ENCODE results near the gene TENM3.

The TENM3 gene

DNA sequence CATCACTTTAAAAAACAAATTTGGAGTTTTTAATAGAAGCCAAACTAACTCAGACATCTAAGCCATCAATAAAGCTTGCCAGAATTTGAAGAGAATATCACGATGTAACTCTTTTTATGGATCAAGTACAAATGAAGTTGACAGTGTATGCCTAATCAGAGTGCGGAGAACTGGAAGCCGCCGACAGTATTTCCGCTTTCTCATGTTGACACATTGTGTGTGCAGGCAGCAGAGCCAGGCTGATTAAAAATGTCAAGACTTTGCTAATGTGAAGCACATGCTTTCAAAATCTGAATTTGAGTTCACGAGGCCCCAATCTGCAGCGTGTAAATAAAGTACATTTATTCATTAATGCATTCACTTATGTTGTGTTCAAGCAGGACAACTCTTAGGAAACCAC is 161.2 kb downstream of the TENM3 start:
- H3K79me2 ChIP-seq (ENCODE audit: insufficient read depth, low read length), result no peaks in the 10 kb centered on the region
- no peaks in the 10 kb centered on the region for H4K20me1 ChIP-seq (ENCODE audit: insufficient read depth, low read length)
- no peaks in the 10 kb centered on the region for H3K36me3 ChIP-seq (ENCODE audit: insufficient read depth, low read length)
- TF ChIP-seq EZH2 (IDR thresholded peaks at IDR 0.05; ENCODE audit: borderline replicate concordance, low read length), result no peak
- TF ChIP-seq, protein P1, sequence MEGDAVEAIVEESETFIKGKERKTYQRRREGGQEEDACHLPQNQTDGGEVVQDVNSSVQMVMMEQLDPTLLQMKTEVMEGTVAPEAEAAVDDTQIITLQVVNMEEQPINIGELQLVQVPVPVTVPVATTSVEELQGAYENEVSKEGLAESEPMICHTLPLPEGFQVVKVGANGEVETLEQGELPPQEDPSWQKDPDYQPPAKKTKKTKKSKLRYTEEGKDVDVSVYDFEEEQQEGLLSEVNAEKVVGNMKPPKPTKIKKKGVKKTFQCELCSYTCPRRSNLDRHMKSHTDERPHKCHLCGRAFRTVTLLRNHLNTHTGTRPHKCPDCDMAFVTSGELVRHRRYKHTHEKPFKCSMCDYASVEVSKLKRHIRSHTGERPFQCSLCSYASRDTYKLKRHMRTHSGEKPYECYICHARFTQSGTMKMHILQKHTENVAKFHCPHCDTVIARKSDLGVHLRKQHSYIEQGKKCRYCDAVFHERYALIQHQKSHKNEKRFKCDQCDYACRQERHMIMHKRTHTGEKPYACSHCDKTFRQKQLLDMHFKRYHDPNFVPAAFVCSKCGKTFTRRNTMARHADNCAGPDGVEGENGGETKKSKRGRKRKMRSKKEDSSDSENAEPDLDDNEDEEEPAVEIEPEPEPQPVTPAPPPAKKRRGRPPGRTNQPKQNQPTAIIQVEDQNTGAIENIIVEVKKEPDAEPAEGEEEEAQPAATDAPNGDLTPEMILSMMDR (IDR thresholded peaks at IDR 0.05; ENCODE audit: low read length), result no peak
- no peak overlapping the region for H2AFZ ChIP-seq (ENCODE audit: low read length)
- no peak overlapping the region for H3K4me2 ChIP-seq (ENCODE audit: low read length)
- no peaks in the 10 kb centered on the region for H3F3A ChIP-seq (ENCODE audit: insufficient read depth, low read length)
- no peak overlapping the region for H3K27ac ChIP-seq (ENCODE audit: low read depth, low read length, poor library complexity, severe bottlenecking)
- no peaks in the 10 kb centered on the region for H3K9me2 ChIP-seq (ENCODE audit: low read depth, low read length)
- H3K4me3 ChIP-seq (ENCODE audit: low read depth, low read length, poor library complexity, severe bottlenecking), result no peak overlapping the region
- no peaks in the 10 kb centered on the region for H3K4me1 ChIP-seq (ENCODE audit: insufficient read depth, low read length, severe bottlenecking)
- no peaks in the 10 kb centered on the region for H3K9me3 ChIP-seq (ENCODE audit: low read length)
- no peaks in the 10 kb centered on the region for H3K27me3 ChIP-seq (ENCODE audit: insufficient read depth, low read length)
- H3K9ac ChIP-seq (ENCODE audit: low read length), result no peak overlapping the region

DNA sequence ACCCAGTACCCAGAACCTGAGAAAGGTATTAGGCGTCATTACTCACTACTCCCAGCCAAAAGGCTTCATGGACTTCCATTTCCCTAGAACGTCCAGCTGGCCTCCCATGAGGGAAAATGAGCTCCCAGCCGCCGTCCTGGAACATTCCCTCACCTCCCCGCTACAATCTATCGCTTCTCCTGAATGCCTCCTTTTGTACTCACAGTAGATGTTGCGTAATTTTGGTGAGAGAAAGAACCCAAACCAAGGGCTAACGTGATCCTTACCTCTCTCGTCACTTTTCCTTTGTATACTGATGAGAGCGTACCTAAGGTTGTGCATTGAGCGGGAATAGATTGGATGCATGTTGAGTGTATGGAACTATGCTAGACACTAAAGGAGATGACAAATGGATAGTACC is 161.9 kb downstream of the TENM3 start:
- Histone ChIP-seq H3K4me3 (ENCODE audit: low read depth, low read length, poor library complexity, severe bottlenecking) (no peak overlapping the region), H4K20me1 (ENCODE audit: insufficient read depth, low read length) (no peaks in the 10 kb centered on the region), H3K9ac (ENCODE audit: low read length) (no peak overlapping the region), H3F3A (ENCODE audit: insufficient read depth, low read length) (no peaks in the 10 kb centered on the region), H3K27me3 (ENCODE audit: insufficient read depth, low read length) (no peaks in the 10 kb centered on the region), H3K9me2 (ENCODE audit: low read depth, low read length) (no peaks in the 10 kb centered on the region), H3K4me1 (ENCODE audit: insufficient read depth, low read length, severe bottlenecking) (no peaks in the 10 kb centered on the region), H2AFZ (ENCODE audit: low read length) (no peak overlapping the region), H3K27ac (ENCODE audit: low read depth, low read length, poor library complexity, severe bottlenecking) (no peak overlapping the region), H3K79me2 (ENCODE audit: insufficient read depth, low read length) (no peaks in the 10 kb centered on the region), H3K9me3 (ENCODE audit: low read length) (no peaks in the 10 kb centered on the region), H3K36me3 (ENCODE audit: insufficient read depth, low read length) (no peaks in the 10 kb centered on the region), H3K4me2 (ENCODE audit: low read length) (no peak overlapping the region)
- TF ChIP-seq, protein P1 (IDR thresholded peaks at IDR 0.05; ENCODE audit: low read length), result no peak
- TF ChIP-seq EZH2 (IDR thresholded peaks at IDR 0.05; ENCODE audit: borderline replicate concordance, low read length), result no peak

DNA sequence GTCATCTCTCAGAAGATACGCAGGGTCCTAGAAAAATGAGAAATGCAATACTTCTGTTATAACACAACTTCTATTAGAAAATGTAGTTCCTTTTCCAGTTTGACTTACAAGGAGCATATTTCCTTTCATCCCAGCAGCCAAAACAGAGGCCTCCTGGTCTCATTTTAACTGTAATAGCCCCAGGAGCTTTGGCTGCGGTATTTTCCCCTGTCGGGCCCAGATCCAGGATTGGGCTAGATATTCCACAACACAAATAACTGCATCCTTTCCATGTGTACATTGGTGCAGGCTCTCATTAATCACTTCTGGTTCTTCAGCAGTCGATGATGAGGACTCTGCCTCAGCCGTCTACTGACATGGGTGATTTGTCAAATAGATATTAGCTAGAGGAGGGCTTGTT is 166.1 kb downstream of the TENM3 start:
- Histone ChIP-seq H4K20me1 (ENCODE audit: insufficient read depth, low read length) (no peaks in the 10 kb centered on the region), H2AFZ (ENCODE audit: low read length) (no peak overlapping the region), H3K9me3 (ENCODE audit: low read length) (no peaks in the 10 kb centered on the region), H3K4me3 (ENCODE audit: low read depth, low read length, poor library complexity, severe bottlenecking) (no peak overlapping the region), H3K27me3 (ENCODE audit: insufficient read depth, low read length) (no peaks in the 10 kb centered on the region), H3K9me2 (ENCODE audit: low read depth, low read length) (no peaks in the 10 kb centered on the region), H3F3A (ENCODE audit: insufficient read depth, low read length) (no peaks in the 10 kb centered on the region), H3K27ac (ENCODE audit: low read depth, low read length, poor library complexity, severe bottlenecking) (no peak overlapping the region), H3K4me2 (ENCODE audit: low read length) (no peak overlapping the region), H3K9ac (ENCODE audit: low read length) (no peak overlapping the region), H3K36me3 (ENCODE audit: insufficient read depth, low read length) (no peaks in the 10 kb centered on the region), H3K4me1 (ENCODE audit: insufficient read depth, low read length, severe bottlenecking) (no peaks in the 10 kb centered on the region), H3K79me2 (ENCODE audit: insufficient read depth, low read length) (no peaks in the 10 kb centered on the region)
- no peak for TF ChIP-seq EZH2 (IDR thresholded peaks at IDR 0.05; ENCODE audit: borderline replicate concordance, low read length)
- TF ChIP-seq, protein P1 (IDR thresholded peaks at IDR 0.05; ENCODE audit: low read length), result no peak
